ENCODE data around the gene FAM120C. TPM values are rescaled to one million over a fixed set of nuclear protein-coding genes. Genes with fewer than 3 reads are reported as not detected.

FAM120C gene
- total RNA-seq, 1 experiment from 2014 or later = 10.6 TPM

DNA sequence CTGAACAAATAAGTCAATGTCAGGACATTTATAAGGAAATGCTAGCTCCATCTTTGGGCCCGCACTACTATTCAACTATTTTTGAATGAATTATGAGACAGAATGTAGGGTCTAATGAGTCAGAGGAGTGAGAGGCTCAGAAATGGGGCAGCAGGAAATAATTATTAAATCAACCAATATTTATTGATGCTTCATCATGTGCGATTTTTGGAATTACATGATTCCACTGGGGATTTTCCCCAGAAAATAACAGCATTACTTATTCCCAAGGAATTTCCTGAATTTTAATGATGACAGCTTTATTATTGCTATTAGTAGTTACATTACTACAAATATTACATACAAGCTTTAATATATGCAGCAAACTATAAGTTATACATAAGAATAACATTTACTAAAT is 89.5 kb downstream of the FAM120C start:
- ATAC-seq (no peak), DNase-seq (ENCODE audit: low spot score) (no peak)
- ChIA-PET CTCF (interaction anchor here (0.7 kb wide), 1 partner anchor 58 kb away, joined by 6 read pairs; no protein-coding TSS in a partner anchor), POLR2A (no interaction called here)
- Mint-ChIP-seq H3K9me3 (no peaks in the 10 kb centered on the region), H3K27me3 (ENCODE audit: low read depth) (no peaks in the 10 kb centered on the region), H3K36me3 (no peaks in the 10 kb centered on the region), H3K27ac (no peak overlapping the region), H3K4me3 (no peak overlapping the region), H3K4me1 (no peaks in the 10 kb centered on the region)
- no peak for TF ChIP-seq ZNF423 (CRISPR knock-in tag; IDR thresholded peaks at IDR 0.05)
- TF ChIP-seq MYBL2 (CRISPR knock-in tag; IDR thresholded peaks at IDR 0.05) = no peak
- TF ChIP-seq ZNF425 (CRISPR knock-in tag; conservative IDR thresholded peaks at IDR 0.05) = no peak
- TF ChIP-seq GABPB1 (CRISPR knock-in tag; IDR thresholded peaks at IDR 0.05) = no peak

DNA sequence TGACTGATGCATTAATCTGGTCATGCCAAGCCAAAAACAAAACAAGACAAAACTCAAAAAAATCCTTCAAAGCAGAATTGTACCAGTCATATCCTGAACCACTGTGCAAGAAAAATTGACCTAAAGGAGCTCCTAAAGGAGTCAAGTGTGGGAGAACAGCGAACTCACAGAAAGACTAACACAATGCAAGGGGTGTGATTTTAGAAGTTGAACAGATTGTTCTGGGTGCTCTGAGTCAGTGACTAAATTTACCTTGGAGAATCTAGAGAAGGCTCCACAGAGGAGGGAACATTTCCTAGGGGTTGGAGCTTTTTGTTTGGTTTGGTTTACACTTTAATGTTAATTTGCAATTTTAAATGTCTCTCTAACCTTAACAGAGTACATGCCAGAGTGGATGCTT is 89.9 kb downstream of the FAM120C start:
- DNase-seq (ENCODE audit: low spot score) (no peak), ATAC-seq (no peak)
- POLR2A ChIA-PET = no interaction called here
- no peaks in the 10 kb centered on the region for H3K36me3 Mint-ChIP-seq
- TF ChIP-seq ZNF138 (CRISPR knock-in tag; conservative IDR thresholded peaks at IDR 0.05) (no peak), ELF4 (CRISPR knock-in tag; IDR thresholded peaks at IDR 0.05; ENCODE audit: low read depth) (no peak), SMAD4 (CRISPR knock-in tag; IDR thresholded peaks at IDR 0.05) (no peak), PRRX2 (CRISPR knock-in tag; IDR thresholded peaks at IDR 0.05) (no peak), OVOL2 (CRISPR knock-in tag; IDR thresholded peaks at IDR 0.05; ENCODE audit: borderline replicate concordance) (no peak), SP1 (CRISPR knock-in tag; conservative IDR thresholded peaks at IDR 0.05) (no peak), RELA (CRISPR knock-in tag; IDR thresholded peaks at IDR 0.05; ENCODE audit: borderline replicate concordance) (no peak), NR1H2 (CRISPR knock-in tag; IDR thresholded peaks at IDR 0.05) (no peak), ZSCAN18 (CRISPR knock-in tag; IDR thresholded peaks at IDR 0.05) (no peak), ZNF671 (CRISPR knock-in tag; IDR thresholded peaks at IDR 0.05) (no peak), ZNF232 (CRISPR knock-in tag; IDR thresholded peaks at IDR 0.05) (no peak)
- TF ChIP-seq, protein P1, sequence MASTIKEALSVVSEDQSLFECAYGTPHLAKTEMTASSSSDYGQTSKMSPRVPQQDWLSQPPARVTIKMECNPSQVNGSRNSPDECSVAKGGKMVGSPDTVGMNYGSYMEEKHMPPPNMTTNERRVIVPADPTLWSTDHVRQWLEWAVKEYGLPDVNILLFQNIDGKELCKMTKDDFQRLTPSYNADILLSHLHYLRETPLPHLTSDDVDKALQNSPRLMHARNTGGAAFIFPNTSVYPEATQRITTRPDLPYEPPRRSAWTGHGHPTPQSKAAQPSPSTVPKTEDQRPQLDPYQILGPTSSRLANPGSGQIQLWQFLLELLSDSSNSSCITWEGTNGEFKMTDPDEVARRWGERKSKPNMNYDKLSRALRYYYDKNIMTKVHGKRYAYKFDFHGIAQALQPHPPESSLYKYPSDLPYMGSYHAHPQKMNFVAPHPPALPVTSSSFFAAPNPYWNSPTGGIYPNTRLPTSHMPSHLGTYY (CRISPR knock-in tag; IDR thresholded peaks at IDR 0.05) = no peak
- TF ChIP-seq, protein P2, sequence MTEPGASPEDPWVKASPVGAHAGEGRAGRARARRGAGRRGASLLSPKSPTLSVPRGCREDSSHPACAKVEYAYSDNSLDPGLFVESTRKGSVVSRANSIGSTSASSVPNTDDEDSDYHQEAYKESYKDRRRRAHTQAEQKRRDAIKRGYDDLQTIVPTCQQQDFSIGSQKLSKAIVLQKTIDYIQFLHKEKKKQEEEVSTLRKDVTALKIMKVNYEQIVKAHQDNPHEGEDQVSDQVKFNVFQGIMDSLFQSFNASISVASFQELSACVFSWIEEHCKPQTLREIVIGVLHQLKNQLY (CRISPR knock-in tag; IDR thresholded peaks at IDR 0.05) = no peak
- H3K4me1 Mint-ChIP-seq = no peaks in the 10 kb centered on the region
- CTCF ChIA-PET = interaction anchor here (0.7 kb wide), 1 partner anchor 57 kb away, joined by 6 read pairs; no protein-coding TSS in a partner anchor
- no peak overlapping the region for H3K4me3 Mint-ChIP-seq
- no peaks in the 10 kb centered on the region for H3K27me3 Mint-ChIP-seq (ENCODE audit: low read depth)
- H3K27ac Mint-ChIP-seq = no peak overlapping the region
- H3K9me3 Mint-ChIP-seq = no peaks in the 10 kb centered on the region

DNA sequence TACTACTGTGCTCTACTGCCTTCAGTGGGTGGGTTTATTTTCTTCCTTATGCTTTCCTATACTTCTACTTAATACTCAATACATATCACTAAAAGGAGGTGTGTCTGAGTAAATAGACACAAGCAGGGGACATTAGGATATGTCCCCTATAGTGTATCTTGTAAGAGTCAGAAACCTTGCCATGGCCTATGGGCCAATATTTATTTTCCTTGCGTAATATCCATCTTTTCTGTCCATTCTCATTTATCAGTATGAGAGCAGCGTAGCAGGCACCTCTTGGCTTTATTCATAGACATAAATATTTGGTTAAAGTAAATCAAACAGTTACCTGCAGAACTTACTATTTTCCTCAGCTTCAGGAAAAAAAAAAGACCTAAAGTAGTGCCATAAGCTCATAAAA is 92.2 kb downstream of the FAM120C start:
- no peaks in the 10 kb centered on the region for H3K36me3 Mint-ChIP-seq
- H3K9me3 Mint-ChIP-seq = no peaks in the 10 kb centered on the region
- CTCF ChIA-PET = no interaction called here
- TF ChIP-seq, protein P3, sequence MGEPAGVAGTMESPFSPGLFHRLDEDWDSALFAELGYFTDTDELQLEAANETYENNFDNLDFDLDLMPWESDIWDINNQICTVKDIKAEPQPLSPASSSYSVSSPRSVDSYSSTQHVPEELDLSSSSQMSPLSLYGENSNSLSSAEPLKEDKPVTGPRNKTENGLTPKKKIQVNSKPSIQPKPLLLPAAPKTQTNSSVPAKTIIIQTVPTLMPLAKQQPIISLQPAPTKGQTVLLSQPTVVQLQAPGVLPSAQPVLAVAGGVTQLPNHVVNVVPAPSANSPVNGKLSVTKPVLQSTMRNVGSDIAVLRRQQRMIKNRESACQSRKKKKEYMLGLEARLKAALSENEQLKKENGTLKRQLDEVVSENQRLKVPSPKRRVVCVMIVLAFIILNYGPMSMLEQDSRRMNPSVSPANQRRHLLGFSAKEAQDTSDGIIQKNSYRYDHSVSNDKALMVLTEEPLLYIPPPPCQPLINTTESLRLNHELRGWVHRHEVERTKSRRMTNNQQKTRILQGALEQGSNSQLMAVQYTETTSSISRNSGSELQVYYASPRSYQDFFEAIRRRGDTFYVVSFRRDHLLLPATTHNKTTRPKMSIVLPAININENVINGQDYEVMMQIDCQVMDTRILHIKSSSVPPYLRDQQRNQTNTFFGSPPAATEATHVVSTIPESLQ (CRISPR knock-in tag; IDR thresholded peaks at IDR 0.05) = no peak
- TF ChIP-seq ZNF423 (CRISPR knock-in tag; IDR thresholded peaks at IDR 0.05) (no peak), NR3C1 (CRISPR knock-in tag; conservative IDR thresholded peaks at IDR 0.05; ENCODE audit: low read depth) (no peak), ZBTB43 (CRISPR knock-in tag; IDR thresholded peaks at IDR 0.05) (no peak), SP1 (CRISPR knock-in tag; conservative IDR thresholded peaks at IDR 0.05) (no peak), NFE2L1 (CRISPR knock-in tag; IDR thresholded peaks at IDR 0.05) (no peak), IRF1 (CRISPR knock-in tag; IDR thresholded peaks at IDR 0.05) (no peak), HMGA2 (CRISPR knock-in tag; IDR thresholded peaks at IDR 0.05) (no peak)

More for the DNA sequence above, 92.2 kb downstream of the FAM120C start:
- ATAC-seq (no peak), DNase-seq (ENCODE audit: low spot score) (no peak)
- H3K27ac Mint-ChIP-seq = no peak overlapping the region
- no peaks in the 10 kb centered on the region for H3K27me3 Mint-ChIP-seq (ENCODE audit: low read depth)
- no peaks in the 10 kb centered on the region for H3K4me1 Mint-ChIP-seq
- no peak overlapping the region for H3K4me3 Mint-ChIP-seq
- POLR2A ChIA-PET = no interaction called here
